ENCODE measurements around the gene CLP1. TPM values are rescaled to one million over a fixed set of nuclear protein-coding genes. Genes with fewer than 3 reads are reported as not detected.

CLP1 gene
- total RNA-seq, 2 experiments from 2014 or later: 11.9 to 15.9 TPM

- no peak overlapping the region for H3K27ac Mint-ChIP-seq
- CTCF ChIA-PET: interaction anchor here (1.2 to 2.9 kb wide), 3 partner anchors 11 to 19 kb away, joined by 4 to 23 read pairs (median 6); no protein-coding TSS in a partner anchor
- H3K4me3 Mint-ChIP-seq: no peak overlapping the region
- no peak for DNase-seq
- POLR2A ChIA-PET: no interaction called here
- H3K4me1 Mint-ChIP-seq: no peaks in the 10 kb centered on the region
- no peak for ATAC-seq
- peaks cover 12% of the 10 kb centered on the region for H3K27me3 Mint-ChIP-seq
- intact Hi-C loops (cut with DNase I, micrococcal nuclease): no loop called here
- no peaks in the 10 kb centered on the region for H3K9me3 Mint-ChIP-seq (ENCODE audit: low read depth)
- no peaks in the 10 kb centered on the region for H3K36me3 Mint-ChIP-seq (ENCODE audit: low read depth)
Measured at GRCh38 chr11:57630171-57630570, 27.4 kb upstream of the CLP1 start.

GRCh38 chr11:57632116-57632515 lies 25.4 kb upstream of the CLP1 start:
- Mint-ChIP-seq H3K36me3 (ENCODE audit: low read depth) (no peaks in the 10 kb centered on the region), H3K27ac (no peak overlapping the region), H3K4me1 (no peaks in the 10 kb centered on the region), H3K4me3 (no peak overlapping the region), H3K27me3 (peaks cover 12% of the 10 kb centered on the region), H3K9me3 (ENCODE audit: low read depth) (no peaks in the 10 kb centered on the region)
- POLR2A ChIA-PET: no interaction called here
- DNase-seq (no peak), ATAC-seq (no peak)
- intact Hi-C loops (cut with DNase I, micrococcal nuclease): no loop called here
- CTCF ChIA-PET: interaction anchor here (2.9 kb wide), 1 partner anchor 9 kb away, joined by 23 read pairs; no protein-coding TSS in a partner anchor

- no peak overlapping the region for H3K27ac Mint-ChIP-seq
- no peaks in the 10 kb centered on the region for H3K36me3 Mint-ChIP-seq (ENCODE audit: low read depth)
- H3K27me3 Mint-ChIP-seq: peaks cover 15% of the 10 kb centered on the region
Measured at GRCh38 chr11:57633394-57634070, 24.0 kb upstream of the CLP1 start.

GRCh38 chr11:57634311-57634710 lies 23.3 kb upstream of the CLP1 start:
- Mint-ChIP-seq H3K27me3 (peaks cover 15% of the 10 kb centered on the region), H3K4me3 (no peak overlapping the region), H3K27ac (no peak overlapping the region), H3K9me3 (ENCODE audit: low read depth) (no peaks in the 10 kb centered on the region), H3K4me1 (peaks cover 10% of the 10 kb centered on the region), H3K36me3 (ENCODE audit: low read depth) (no peaks in the 10 kb centered on the region)
- DNase-seq (no peak), ATAC-seq (no peak)
- ChIA-PET CTCF (interaction anchor here (0.6 to 1.6 kb wide), 7 partner anchors 10 to 1148 kb away, joined by 3 to 5 read pairs (median 3); partner anchors contain the start of gene UBE2L6), POLR2A (interaction anchor here (0.6 kb wide), 1 partner anchor 169 kb away, joined by 3 read pairs; no protein-coding TSS in a partner anchor)
- intact Hi-C loops (cut with DNase I, micrococcal nuclease): no loop called here

More at GRCh38 chr11:57633394-57634070, 24.0 kb upstream of the CLP1 start:
- ChIA-PET POLR2A (interaction anchor here (0.6 kb wide), 1 partner anchor 168 kb away, joined by 3 read pairs; no protein-coding TSS in a partner anchor), CTCF (interaction anchor here (0.9 to 1.6 kb wide), 5 partner anchors 11 to 1149 kb away, joined by 3 to 5 read pairs (median 4); no protein-coding TSS in a partner anchor)
- no peaks in the 10 kb centered on the region for H3K9me3 Mint-ChIP-seq (ENCODE audit: low read depth)
- DNase-seq (no peak), ATAC-seq (no peak)
- intact Hi-C loops (cut with DNase I, micrococcal nuclease): no loop called here
- no peak overlapping the region for H3K4me3 Mint-ChIP-seq
- peaks cover 6% of the 10 kb centered on the region for H3K4me1 Mint-ChIP-seq

- intact Hi-C loops (cut with DNase I, micrococcal nuclease): no loop called here
- Mint-ChIP-seq H3K36me3 (ENCODE audit: low read depth) (no peaks in the 10 kb centered on the region), H3K9me3 (ENCODE audit: low read depth) (no peaks in the 10 kb centered on the region), H3K27ac (no peak overlapping the region), H3K27me3 (peaks cover 15% of the 10 kb centered on the region), H3K4me1 (peaks cover 10% of the 10 kb centered on the region), H3K4me3 (no peak overlapping the region)
- ChIA-PET CTCF (interaction anchor here (1.6 kb wide), 1 partner anchor 9 kb away, joined by 5 read pairs; no protein-coding TSS in a partner anchor), POLR2A (no interaction called here)
- ATAC-seq: no peak
- no peak for DNase-seq
Measured at GRCh38 chr11:57635246-57635645, 22.3 kb upstream of the CLP1 start.

- ATAC-seq (no peak), DNase-seq (no peak)
- Mint-ChIP-seq H3K27me3 (peaks cover 11% of the 10 kb centered on the region), H3K9me3 (ENCODE audit: low read depth) (no peaks in the 10 kb centered on the region), H3K36me3 (ENCODE audit: low read depth) (no peaks in the 10 kb centered on the region), H3K4me3 (peak overlapping the region; percentile 82), H3K4me1 (peaks cover 10% of the 10 kb centered on the region), H3K27ac (no peak overlapping the region)
- intact Hi-C loops (cut with DNase I, micrococcal nuclease): no loop called here
- CTCF ChIA-PET: interaction anchor here (0.9 to 1.6 kb wide), 3 partner anchors 23 to 69 kb away, joined by 3 to 5 read pairs (median 3); no protein-coding TSS in a partner anchor
- POLR2A ChIA-PET: no interaction called here
Measured at GRCh38 chr11:57637626-57638004, 19.9 kb upstream of the CLP1 start.

GRCh38 chr11:57638005-57638781 lies 19.4 kb upstream of the CLP1 start:
- Mint-ChIP-seq H3K27me3 (peaks cover 11% of the 10 kb centered on the region), H3K36me3 (ENCODE audit: low read depth) (no peaks in the 10 kb centered on the region), H3K9me3 (ENCODE audit: low read depth) (no peaks in the 10 kb centered on the region), H3K27ac (peak overlapping the region; percentile 42), H3K4me3 (peak overlapping the region; percentile 82), H3K4me1 (peaks cover 10% of the 10 kb centered on the region)
- intact Hi-C loops (cut with DNase I, micrococcal nuclease): no loop called here
- ATAC-seq (peak; percentile 60), DNase-seq (peak; percentile 41)
- ChIA-PET POLR2A (no interaction called here), CTCF (interaction anchor here (0.7 to 7.3 kb wide), 4 partner anchors 11 to 145 kb away, joined by 3 to 80 read pairs (median 7); no protein-coding TSS in a partner anchor)

GRCh38 chr11:57638811-57639320 lies 18.7 kb upstream of the CLP1 start:
- Mint-ChIP-seq H3K27ac (no peak overlapping the region), H3K36me3 (ENCODE audit: low read depth) (no peaks in the 10 kb centered on the region), H3K4me3 (peak overlapping the region; percentile 82), H3K27me3 (peaks cover 18% of the 10 kb centered on the region), H3K9me3 (ENCODE audit: low read depth) (no peaks in the 10 kb centered on the region), H3K4me1 (peaks cover 10% of the 10 kb centered on the region)
- DNase-seq (peak; percentile 40), ATAC-seq (peak; percentile 17)
- intact Hi-C loops (cut with DNase I, micrococcal nuclease): no loop called here
- CTCF ChIA-PET: interaction anchor here (0.7 to 7.3 kb wide), 7 partner anchors 10 to 293 kb away, joined by 3 to 118 read pairs (median 5); partner anchors contain the start of gene UBE2L6
- POLR2A ChIA-PET: no interaction called here

GRCh38 chr11:57639321-57640067 lies 18.1 kb upstream of the CLP1 start:
- intact Hi-C loops (cut with DNase I, micrococcal nuclease): loop anchor here in 1 of 2 experiments (2.0 kb wide), 2 partner anchors 147 to 295 kb away; no protein-coding TSS in a partner anchor
- peaks cover 14% of the 10 kb centered on the region for H3K27me3 Mint-ChIP-seq
- CTCF ChIA-PET: interaction anchor here (0.7 to 7.3 kb wide), 15 partner anchors 8 to 799 kb away, joined by 3 to 118 read pairs (median 9); partner anchors contain the start of genes CLP1 and UBE2L6
- no peak overlapping the region for H3K27ac Mint-ChIP-seq
- peak overlapping the region; percentile 82 for H3K4me3 Mint-ChIP-seq
- no peaks in the 10 kb centered on the region for H3K9me3 Mint-ChIP-seq (ENCODE audit: low read depth)
- peak; percentile 42 for DNase-seq
- ATAC-seq: peak; percentile 27
- H3K36me3 Mint-ChIP-seq (ENCODE audit: low read depth): no peaks in the 10 kb centered on the region
- H3K4me1 Mint-ChIP-seq: peaks cover 10% of the 10 kb centered on the region
- POLR2A ChIA-PET: interaction anchor here (0.6 kb wide), 1 partner anchor 37 kb away, joined by 5 read pairs; no protein-coding TSS in a partner anchor

GRCh38 chr11:57640068-57640800 lies 17.3 kb upstream of the CLP1 start:
- ATAC-seq: no peak
- Mint-ChIP-seq H3K27ac (no peak overlapping the region), H3K4me3 (no peak overlapping the region), H3K9me3 (ENCODE audit: low read depth) (no peaks in the 10 kb centered on the region), H3K4me1 (peaks cover 10% of the 10 kb centered on the region), H3K36me3 (ENCODE audit: low read depth) (no peaks in the 10 kb centered on the region), H3K27me3 (peaks cover 12% of the 10 kb centered on the region)
- ChIA-PET CTCF (interaction anchor here (0.5 to 7.3 kb wide), 27 partner anchors 9 to 799 kb away, joined by 3 to 118 read pairs (median 5); partner anchors contain the start of genes CLP1, SLC43A1, SLC43A3 and UBE2L6), POLR2A (interaction anchor here (0.6 to 0.7 kb wide), 2 partner anchors 20 to 38 kb away, joined by 3 to 5 read pairs; no protein-coding TSS in a partner anchor)
- intact Hi-C loops (cut with DNase I, micrococcal nuclease): loop anchor here in 1 of 2 experiments (2.0 kb wide), 2 partner anchors 147 to 295 kb away; no protein-coding TSS in a partner anchor
- no peak for DNase-seq

All from activated CD4-positive, alpha-beta T cell treated with anti-CD3 and anti-CD28 coated beads for 36 hours (primary cell).